Esophagus squamous epithelium (tissue), 4 donors: Measurements from ENCODE around the gene SH3BP5.

ENCODE experiments used
- CTCF ChIP-seq, 6 experiments: fragments of 450-650 bp in 4 of 6; fragments of 200-600 bp in 2 of 6; sonication (generic) in 2 of 6; IDR thresholded peaks; one replicate each; pipeline ENCODE4 v1.5.1; 2016 to 2019; ENCODE audit warnings: antibody characterized with exemption in 6 of 6, mild to moderate bottlenecking in 4 of 6, moderate library complexity in 4 of 6
- POLR2A ChIP-seq, 4 donors: fragments of 450-650 bp; IDR thresholded peaks; one replicate each; pipeline ENCODE4 v1.6.1; 2017; ENCODE audit warnings: antibody characterized with exemption in 4 of 4, mild to moderate bottlenecking in 4 of 4, moderate library complexity in 3 of 4

- TF ChIP-seq POLR2A (IDR thresholded peaks at IDR 0.05) (no peak), CTCF (IDR thresholded peaks at IDR 0.05) (no peak)
These were observed 9.9 kb upstream of the SH3BP5 start for GRCh38 chr3:15342246-15342645.
